ENCODE results near the gene DNAJC18.

- TF ChIP-seq, protein P1, sequence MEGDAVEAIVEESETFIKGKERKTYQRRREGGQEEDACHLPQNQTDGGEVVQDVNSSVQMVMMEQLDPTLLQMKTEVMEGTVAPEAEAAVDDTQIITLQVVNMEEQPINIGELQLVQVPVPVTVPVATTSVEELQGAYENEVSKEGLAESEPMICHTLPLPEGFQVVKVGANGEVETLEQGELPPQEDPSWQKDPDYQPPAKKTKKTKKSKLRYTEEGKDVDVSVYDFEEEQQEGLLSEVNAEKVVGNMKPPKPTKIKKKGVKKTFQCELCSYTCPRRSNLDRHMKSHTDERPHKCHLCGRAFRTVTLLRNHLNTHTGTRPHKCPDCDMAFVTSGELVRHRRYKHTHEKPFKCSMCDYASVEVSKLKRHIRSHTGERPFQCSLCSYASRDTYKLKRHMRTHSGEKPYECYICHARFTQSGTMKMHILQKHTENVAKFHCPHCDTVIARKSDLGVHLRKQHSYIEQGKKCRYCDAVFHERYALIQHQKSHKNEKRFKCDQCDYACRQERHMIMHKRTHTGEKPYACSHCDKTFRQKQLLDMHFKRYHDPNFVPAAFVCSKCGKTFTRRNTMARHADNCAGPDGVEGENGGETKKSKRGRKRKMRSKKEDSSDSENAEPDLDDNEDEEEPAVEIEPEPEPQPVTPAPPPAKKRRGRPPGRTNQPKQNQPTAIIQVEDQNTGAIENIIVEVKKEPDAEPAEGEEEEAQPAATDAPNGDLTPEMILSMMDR (IDR thresholded peaks at IDR 0.05; ENCODE audit: control extremely low read depth in 1 of 3, insufficient read depth in 1 of 3, low read depth in 1 of 3, low read length in 3 of 3), result no peak
- TF ChIP-seq POLR2A (IDR thresholded peaks at IDR 0.05; ENCODE audit: control extremely low read depth in 1 of 2, low read depth in 2 of 2, low read length in 2 of 2) (no peak), E2F6 (IDR thresholded peaks at IDR 0.05) (no peak), CREB1 (IDR thresholded peaks at IDR 0.05) (no peak), RXRA (IDR thresholded peaks at IDR 0.05; ENCODE audit: insufficient read depth, low read depth, low read length) (no peak), MAFK (IDR thresholded peaks at IDR 0.05; ENCODE audit: low read depth, low read length) (no peak)
- TF ChIP-seq, protein P2, sequence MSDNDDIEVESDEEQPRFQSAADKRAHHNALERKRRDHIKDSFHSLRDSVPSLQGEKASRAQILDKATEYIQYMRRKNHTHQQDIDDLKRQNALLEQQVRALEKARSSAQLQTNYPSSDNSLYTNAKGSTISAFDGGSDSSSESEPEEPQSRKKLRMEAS (IDR thresholded peaks at IDR 0.05), result no peak
- TF ChIP-seq, protein P3, sequence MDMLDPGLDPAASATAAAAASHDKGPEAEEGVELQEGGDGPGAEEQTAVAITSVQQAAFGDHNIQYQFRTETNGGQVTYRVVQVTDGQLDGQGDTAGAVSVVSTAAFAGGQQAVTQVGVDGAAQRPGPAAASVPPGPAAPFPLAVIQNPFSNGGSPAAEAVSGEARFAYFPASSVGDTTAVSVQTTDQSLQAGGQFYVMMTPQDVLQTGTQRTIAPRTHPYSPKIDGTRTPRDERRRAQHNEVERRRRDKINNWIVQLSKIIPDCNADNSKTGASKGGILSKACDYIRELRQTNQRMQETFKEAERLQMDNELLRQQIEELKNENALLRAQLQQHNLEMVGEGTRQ (IDR thresholded peaks at IDR 0.05; ENCODE audit: low read length), result no peak
Measured at GRCh38 chr5:139408191-139408590, 31.1 kb downstream of the DNAJC18 start.
